ENCODE data around the gene EXOC2. TPM values are rescaled to one million over a fixed set of nuclear protein-coding genes. Genes with fewer than 3 reads are reported as not detected.

The EXOC2 gene
- total RNA-seq, 1 donor = 18.6 TPM

DNA sequence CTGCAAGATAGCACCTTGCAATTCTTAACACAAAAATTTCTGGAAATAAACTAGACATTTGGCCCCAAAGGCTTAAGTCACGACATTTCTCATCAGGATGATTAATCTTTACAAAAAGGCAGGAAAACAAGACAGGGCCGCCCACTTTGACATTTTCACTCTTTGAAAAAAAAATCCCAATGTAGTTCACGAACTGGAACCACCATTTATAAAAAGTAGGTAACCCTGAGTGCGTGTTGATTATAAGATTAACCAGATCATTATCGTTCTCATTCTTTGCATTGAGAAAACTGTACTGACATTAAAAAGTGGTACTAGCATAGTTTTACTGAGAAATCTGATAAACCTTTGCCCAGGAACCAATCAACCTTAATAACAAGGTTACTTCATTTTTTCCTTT is 144.8 kb downstream of the EXOC2 start:
- no peak for DNase-seq (ENCODE audit: low read depth in 2 of 3, low spot score in 2 of 3)

DNA sequence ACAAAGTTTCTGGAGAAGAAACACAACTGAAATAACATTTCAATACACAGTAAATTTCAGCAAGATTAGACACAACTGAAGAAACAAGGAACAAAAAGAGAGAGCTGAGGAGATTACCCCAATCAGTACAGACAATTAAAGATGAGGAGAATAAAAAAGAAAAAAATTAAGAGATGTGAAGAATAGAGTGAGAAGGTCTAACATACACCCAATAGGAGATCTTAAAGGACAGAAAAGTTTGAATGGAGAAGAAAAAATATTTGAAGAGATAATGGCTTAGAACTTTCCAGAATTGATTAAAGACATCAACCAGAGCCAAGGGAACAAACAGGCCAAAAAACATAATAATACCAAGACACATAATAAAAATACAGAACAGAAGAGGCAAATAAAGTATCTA is 152.4 kb downstream of the EXOC2 start:
- no peak for DNase-seq (ENCODE audit: low read depth in 2 of 3, low spot score in 2 of 3)

DNA sequence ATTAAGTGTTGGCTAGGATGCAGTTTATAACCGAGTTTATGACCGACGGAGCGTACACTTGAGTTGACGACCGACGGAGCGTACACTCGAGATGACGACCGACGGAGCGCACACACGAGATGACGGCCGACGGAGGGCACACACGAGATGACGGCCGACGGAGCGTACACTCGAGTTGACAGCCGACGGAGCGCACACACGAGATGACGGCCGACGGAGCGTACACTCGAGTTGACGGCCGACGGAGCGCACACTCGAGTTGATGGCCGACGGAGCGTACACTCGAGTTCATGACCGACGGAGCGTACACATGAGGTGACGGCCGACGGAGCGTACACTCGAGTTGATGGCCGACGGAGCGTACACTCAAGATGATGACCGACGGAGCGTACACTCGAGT is 155.8 kb downstream of the EXOC2 start:
- DNase-seq (ENCODE audit: low read depth in 2 of 3, low spot score in 2 of 3) = no peak

DNA sequence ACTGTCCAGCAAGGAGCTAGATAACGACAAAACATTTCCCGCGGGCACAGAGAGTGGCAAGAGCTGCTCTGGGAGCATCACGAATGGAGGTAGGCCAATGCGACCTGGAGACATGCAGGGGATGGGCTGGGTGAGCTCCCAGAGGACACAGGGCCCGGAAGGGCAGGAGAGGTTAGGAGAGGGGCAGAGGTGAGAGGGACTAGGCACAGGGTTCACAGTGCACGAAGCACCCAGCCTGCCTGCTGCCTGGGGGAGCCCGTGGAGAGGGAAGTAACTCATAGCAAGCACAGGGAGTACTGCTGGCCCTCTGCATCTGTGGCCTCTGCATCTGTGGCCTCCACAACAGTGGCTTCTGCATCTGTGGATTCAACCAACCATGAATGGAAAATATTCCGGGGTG is 162.5 kb downstream of the EXOC2 start:
- no peak for DNase-seq (ENCODE audit: low read depth in 2 of 3, low spot score in 2 of 3)

DNA sequence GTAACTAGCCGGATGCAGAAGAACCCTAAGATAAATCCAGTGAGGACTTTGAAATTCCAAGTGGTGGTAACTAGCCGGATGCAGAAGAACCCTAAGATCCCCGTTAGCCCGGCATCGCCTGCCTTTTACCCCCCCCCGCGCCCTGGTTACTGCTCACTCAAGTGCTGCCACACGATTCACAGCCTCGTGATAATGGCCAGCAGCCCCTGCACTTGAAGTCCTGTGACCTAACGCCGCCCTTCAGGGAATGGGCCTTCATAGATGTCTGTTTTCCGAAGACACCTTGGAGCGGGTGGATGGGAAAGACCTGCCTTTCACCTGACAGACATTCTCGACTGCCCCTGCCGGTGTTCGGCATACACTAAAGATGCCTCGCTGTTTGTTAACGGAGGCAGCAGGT is 163.9 kb downstream of the EXOC2 start:
- DNase-seq (ENCODE audit: low read depth in 2 of 3, low spot score in 2 of 3) = no peak

DNA sequence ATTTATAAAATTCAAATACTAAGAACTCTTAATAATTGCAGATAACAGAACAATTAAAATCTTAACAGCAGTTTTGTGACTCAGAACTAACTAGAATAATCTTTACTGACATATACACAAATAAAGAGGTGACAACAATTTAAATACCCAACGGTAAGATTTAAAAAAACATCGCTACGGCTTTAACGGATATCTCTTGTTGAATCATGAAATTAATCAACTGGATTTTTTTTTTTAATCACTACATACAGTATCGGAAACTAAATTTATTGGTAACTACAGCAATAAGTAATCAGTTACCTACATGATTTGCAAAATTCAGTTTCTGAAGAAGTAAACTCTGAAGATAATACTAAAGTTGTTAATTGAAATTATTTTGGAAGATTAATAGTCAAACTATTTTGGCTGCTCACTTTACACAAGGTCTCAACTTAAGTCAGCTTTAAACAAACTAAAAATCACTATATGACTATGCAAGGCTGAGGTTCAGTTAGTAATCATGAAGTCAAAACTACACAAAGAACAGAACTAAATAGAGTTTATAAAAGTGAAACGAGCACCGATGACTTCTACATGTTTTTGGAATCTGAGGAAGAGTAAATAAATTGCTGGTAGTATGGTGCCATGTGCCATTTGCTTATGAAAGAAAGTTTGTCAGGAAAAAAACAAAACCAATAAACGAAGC is 164.8 kb downstream of the EXOC2 start:
- no peak for DNase-seq (ENCODE audit: low read depth in 2 of 3, low spot score in 2 of 3)

DNA sequence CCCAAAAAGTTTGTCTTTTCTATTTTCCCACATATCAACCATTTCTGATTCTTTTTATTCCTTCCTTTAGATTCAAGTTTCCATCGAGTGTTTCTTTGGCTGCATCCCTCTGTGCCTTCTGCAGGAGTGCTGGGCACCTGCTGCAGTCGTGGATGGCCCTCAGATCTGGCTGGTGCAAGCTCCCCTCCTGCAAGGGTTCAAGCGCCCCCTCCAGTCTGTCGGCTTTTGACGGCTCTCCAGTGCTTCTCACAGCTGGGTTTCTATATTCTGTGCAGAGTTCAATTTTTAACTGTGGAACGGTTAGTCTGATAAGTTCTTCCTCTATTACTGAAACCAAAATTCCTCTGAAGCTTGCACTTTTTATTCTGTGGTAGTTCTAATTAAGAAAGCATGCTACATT is 168.1 kb downstream of the EXOC2 start:
- DNase-seq (ENCODE audit: low read depth in 2 of 3, low spot score in 2 of 3) = no peak

DNA sequence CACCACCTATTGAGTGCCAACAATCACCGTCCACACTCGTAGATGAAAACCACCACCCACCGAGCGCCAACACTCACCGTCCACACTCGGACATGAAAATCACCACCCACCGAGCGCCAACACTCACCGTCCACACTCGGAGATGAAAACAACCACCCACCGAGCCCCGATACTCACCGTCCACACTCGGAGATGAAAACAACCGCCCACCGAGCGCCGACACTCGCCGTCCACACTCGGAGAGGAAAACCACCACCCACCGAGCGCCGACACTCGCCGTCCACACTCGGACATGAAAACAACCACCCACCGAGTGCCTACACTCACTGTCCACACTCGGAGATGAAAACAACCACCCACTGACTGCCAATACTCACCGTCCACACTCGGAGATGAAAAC is 172.1 kb downstream of the EXOC2 start:
- DNase-seq (ENCODE audit: low read depth in 2 of 3, low spot score in 2 of 3) = no peak

DNA sequence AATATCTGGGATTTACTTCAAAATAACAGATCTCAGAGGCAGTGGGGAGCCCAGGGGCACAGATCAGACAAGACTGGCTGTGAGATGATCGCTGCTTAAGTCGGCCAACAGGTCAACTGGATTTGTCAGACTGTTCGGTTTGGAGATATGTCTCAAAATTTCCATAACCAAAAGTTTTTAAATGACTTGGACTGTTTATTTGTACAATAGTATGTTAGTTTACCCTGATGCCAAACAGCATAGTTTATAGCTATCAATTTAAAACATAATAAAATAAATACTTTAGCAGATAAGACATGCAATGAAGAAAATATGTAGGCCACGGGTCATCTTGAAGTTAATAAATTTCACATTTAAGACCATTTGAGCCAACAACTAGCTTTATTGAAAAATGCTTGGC is 174.7 kb downstream of the EXOC2 start:
- no peak for DNase-seq (ENCODE audit: low read depth in 2 of 3, low spot score in 2 of 3)

DNA sequence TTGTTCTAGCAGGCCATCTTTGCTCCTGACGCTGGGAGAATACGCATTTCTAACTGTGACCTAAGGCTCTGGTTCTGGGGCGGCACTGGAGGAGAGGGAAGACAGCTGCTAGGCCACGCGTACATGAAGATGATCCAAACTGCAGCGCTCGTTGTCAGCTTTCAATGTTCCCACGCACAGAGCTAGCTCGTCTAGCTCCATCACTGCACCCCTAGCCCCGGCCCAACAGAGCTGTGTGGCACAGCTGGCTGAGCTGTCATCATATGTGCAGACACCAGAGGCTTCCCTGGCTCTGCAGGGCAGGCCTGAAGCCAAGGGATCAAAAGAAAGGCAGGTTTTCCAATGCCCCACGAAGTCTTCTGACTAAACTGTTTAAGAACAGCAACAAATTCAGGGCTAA is 176.7 kb downstream of the EXOC2 start:
- DNase-seq (ENCODE audit: low read depth in 2 of 3, low spot score in 2 of 3) = no peak

DNA sequence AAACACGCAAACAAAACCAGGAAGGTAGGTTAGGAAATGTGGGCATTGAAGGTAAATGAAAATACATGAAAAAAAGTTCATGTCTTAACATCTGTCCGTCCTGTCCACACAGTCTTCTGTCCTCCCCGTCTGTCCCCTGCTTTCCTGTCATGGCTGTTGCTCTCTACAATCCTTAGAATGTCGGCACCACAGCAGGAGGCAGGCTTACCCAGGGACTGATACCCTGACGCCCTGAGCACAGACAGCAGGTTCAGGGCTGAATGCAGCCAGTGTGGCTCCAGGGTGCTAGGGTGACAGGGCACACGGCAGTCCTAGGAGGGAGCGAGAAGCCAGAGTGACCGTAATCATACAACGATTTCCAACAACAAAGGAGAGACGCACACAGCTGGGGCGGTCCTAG is 177.7 kb downstream of the EXOC2 start:
- DNase-seq (ENCODE audit: low read depth in 2 of 3, low spot score in 2 of 3) = no peak

DNA sequence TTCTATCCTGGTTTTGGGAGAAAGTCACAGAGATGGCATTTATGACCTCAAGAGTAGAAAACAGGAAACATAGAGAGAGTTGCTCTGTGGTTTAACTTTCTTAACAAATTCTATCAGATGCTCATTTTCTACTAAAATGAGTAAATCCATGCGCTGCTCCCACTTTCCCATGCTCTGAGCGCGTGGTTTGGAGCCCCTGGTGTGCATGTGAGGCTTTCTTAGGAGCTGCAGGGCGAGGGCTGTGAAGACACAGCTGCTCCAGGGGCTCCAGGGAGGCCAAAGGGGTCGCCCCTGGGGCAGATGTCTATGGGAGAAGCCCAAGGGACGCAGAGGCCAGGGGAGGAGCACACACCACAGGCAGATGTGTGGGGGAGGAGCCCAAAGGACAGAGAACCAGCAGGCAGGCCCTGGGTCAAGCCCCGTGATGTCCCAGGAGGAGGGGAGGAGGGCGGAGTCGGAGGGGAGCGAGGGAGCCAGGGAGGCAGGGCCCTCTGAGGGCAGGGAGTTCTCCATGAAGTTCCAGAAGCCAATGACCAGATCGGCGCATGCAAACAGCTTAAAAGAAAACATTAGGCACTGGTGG is 178.5 kb downstream of the EXOC2 start:
- no peak for DNase-seq (ENCODE audit: low read depth in 2 of 3, low spot score in 2 of 3)

DNA sequence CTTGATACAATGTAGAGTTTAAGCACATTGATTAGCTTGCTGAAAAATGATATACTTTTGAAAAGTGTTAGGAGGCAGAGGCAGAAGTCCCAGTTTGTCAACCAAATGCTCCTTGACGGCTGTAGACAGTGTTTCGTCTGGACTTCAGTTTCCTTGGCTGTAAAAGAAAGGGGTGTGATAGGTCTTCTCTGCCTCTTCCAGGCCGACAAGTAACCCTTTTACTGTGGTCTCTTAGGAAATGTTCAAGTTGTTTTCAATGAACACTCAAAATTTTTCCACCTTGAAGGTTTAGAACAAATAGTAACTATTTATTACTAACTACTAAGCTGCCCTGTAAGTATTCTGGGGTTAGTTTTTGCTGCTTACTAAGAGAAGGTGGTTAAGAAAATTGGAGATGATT is 179.0 kb downstream of the EXOC2 start:
- no peak for DNase-seq (ENCODE audit: low read depth in 2 of 3, low spot score in 2 of 3)

DNA sequence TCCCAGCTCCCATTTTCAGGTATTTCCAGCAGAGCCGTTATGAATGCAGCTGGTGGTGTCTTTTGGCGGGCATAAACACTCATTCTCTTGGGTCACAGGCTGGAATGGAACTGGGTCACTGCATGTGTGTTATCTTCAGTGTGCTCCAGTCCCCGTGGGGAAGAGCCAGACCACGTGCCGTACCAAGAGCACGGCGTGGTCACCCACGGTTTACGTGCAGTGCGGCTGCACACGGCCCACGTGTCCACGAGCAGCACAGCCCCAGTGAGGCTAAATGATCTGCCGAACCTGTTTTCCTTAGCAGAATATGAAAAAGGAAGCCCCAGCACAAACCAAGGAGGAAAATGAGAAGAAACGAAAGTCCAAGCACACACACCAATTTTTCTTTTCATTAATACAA is 179.9 kb downstream of the EXOC2 start:
- DNase-seq (ENCODE audit: low read depth in 2 of 3, low spot score in 2 of 3) = no peak

DNA sequence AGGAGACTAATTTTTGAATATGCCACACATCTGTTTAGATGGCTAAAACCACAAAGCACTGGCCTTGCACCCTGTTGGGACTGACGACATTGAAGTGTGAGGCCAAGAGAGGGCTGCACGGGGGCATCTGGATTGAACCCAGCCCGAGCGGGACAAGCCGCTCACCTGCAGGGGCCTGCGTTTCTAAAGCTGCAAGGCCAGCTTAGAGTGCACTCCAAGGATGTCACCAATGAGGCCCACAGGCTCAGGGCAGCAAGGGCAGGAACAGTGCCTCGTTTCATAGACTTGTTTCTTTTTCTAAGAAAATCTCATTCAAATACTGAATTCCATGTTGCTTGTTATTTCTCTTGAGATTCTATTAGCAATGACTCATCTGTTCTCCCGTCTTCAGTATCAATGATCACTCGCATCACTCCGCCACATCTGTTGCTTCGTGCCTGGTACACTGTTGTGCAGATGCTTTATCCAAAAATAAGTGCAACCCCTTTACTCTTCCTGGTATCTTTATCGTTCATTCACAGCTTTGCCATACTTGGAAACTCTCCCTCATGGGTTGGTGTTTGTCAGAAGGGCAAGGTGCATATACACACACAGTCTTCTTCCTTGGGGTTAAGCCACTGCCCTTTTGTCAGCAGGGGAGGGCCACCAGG is 181.3 kb downstream of the EXOC2 start:
- no peak for DNase-seq (ENCODE audit: low read depth in 2 of 3, low spot score in 2 of 3)

DNA sequence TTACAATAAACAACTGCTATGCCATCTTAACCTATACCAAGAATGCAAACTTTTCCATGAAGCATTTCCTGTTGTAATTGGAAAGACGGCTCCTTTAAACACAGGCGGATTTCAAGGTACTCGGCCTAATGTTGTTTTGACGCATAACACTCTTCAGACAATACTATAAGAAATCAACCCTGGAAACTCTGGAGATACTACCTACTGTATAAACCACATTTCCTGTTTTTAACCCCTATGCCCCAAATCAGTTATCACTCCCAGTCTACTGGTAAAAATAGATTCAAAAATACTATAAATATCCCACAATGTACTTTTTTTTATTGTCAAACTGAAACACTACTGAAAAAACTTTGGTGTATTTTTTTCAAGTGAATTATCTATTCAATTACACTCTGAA is 183.3 kb downstream of the EXOC2 start:
- DNase-seq (ENCODE audit: low read depth in 2 of 3, low spot score in 2 of 3) = no peak

DNA sequence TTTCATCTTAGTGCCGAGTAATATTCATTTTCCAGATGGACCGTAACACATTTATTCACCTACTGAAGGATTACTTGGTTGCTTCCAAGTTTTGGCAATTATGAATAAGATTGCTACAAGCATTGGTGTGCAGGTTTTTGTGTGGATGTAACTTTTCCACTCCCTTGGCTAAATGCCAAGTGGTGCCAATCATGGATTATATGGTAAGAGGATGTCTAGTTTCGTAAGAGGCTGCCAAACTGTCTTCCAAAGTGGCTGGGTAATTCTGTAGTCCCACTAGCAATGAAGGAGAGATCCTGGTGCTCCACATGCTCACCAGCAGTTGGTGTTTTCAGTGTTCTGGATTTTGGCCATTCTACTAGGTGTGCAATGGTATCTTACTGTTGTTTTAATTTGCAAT is 184.3 kb downstream of the EXOC2 start:
- DNase-seq (ENCODE audit: low read depth in 2 of 3, low spot score in 2 of 3) = no peak

DNA sequence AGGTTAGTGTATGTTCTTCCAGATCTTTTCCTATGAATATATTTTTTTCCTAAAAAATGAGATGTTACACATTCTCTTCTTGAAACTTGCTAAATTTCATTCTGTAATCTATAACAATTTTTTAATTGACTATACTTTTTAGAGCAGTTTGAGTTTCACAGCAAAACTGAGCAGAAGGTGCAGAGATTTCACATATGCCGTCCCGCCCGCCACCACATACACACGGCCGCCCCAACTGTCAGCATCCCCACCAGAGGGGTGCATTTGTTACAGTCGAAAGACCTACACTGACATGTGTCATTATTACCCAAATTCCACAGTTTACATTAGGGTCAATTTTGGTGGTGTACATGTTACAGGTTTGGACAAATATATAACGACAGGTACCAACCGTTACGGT is 184.9 kb downstream of the EXOC2 start:
- no peak for DNase-seq (ENCODE audit: low read depth in 2 of 3, low spot score in 2 of 3)

DNA sequence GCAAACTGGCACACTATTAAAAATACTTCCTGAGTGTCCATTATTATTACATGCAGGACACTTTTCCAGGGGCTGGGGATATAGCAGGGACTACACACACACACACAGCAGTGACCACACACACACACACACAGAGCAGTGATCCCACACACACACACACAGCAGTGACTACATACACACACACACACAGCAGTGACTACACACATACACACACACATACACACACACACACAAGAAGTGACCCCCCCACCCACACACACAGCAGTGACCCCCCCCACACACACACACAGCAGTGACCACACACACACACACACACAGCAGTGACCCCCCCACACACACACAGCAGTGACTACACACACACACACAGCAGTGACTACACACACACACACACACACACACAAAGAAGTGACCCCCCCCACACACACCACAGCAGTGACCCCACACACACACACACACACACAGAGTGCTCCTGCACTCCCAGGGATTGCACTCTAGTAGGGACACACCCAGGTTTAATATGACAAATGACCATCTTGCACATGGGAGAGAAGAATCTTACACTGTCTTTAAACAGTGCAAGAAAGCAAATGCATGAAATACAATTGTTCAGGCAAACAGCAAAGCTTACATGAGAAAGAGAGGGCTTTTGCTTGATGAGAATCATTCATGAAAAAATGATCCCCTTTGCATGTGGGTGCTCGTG is 185.9 kb downstream of the EXOC2 start:
- no peak for DNase-seq (ENCODE audit: low read depth in 2 of 3, low spot score in 2 of 3)

DNA sequence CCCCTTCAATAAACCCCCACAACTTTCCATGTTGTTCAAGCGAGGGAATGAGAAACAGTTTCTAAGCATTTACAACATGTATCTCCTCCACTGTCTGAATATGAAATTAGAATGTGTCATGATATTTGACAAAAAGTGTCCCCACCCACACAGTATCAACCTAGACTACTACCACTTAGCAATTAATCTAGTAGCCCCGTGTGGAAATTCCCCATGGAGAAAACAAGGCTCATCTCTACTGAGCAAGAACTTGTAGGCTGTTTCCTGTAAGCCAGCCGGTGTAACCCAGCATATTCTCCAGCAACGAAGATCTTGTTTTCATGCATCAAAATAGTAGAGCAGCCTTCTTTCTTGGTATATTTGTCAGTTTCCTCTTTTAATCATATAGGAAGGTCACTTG is 186.4 kb downstream of the EXOC2 start:
- DNase-seq (ENCODE audit: low read depth in 2 of 3, low spot score in 2 of 3) = no peak

DNA sequence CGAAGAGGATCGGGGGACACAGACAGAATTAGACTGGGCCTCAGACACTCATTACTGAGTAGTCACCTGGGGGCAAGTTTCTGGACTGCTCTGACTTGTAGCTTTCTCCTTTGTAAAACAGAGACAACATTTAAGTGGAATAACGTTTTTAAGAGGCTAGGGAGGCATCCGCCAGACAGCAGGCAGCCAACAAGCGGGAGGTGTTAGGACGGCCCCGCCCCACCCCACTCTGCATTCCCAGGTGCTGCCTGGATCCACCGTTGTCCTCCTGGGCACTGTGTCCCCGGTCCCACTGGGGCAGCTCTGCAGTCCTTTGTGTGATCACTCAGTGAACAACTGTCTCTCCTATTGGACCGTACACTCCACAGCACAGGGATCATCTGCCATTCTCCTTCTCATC is 187.6 kb downstream of the EXOC2 start:
- DNase-seq (ENCODE audit: low read depth in 2 of 3, low spot score in 2 of 3) = no peak

DNA sequence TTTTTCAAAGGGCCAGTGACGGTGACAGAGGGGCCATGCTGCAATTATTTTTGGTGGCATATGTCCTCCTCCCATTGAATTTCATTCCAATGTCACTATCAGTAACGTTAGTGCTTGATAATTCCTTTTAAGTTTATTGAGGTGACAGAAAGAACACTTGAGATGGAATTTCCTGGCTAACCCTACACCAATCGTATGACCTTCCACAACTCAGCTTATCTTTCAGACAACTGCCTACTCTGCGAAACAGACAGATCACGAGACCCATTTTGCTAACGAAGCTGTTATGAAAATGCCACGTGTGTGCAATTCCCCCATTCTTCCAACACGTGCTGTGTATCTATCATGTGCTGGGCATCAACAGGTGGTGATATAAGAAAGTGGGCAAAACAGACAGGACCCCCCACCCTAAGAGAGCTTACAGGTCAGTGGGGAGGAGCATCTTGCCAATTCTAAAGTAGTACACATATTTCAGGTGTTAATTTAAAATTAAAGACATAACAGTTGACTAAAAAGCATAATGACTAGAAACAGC is 188.4 kb downstream of the EXOC2 start:
- DNase-seq (ENCODE audit: low read depth in 2 of 3, low spot score in 2 of 3) = no peak
